H9 (cell line): ENCODE measurements around the gene CRYGD. TPM values are rescaled to one million over a fixed set of nuclear protein-coding genes. Genes with fewer than 3 reads are reported as not detected.
"Not testable (repeated sequence)": the region's sequence is repeated elsewhere in the genome, so short reads cannot be mapped to it uniquely, and the experiment has no call there.

Experiments used
- DNase-seq: peaks from one replicate; pipeline ENCODE4 v3.0.0-alpha.2; 2017
- H2AFZ ChIP-seq: one replicate; pipeline ENCODE4 v1.6.1; 2013; ENCODE audit warnings: mild to moderate bottlenecking, low read length, control low read depth, moderate library complexity
- H2AK5ac ChIP-seq: 2 replicates; pipeline ENCODE4 v1.6.1; 2013; ENCODE audit warnings: low read length, control low read depth, mixed read lengths; ENCODE audit not compliant: insufficient read length
- H2BK120ac ChIP-seq: one replicate; pipeline ENCODE4 v1.6.1; 2013; ENCODE audit warnings: low read depth, mild to moderate bottlenecking, low read length, control low read depth, inconsistent platforms; ENCODE audit not compliant: poor library complexity, severe bottlenecking
- H2BK12ac ChIP-seq: 2 replicates; pipeline ENCODE4 v1.6.1; 2013; ENCODE audit warnings: low read length, control low read depth, mixed read lengths, low read depth; ENCODE audit not compliant: insufficient read length
- H2BK15ac ChIP-seq: 2 replicates; pipeline ENCODE4 v1.6.1; 2013; ENCODE audit warnings: low read depth, low read length, control low read depth
- H2BK20ac ChIP-seq: one replicate; pipeline ENCODE4 v1.6.1; 2013; ENCODE audit warnings: low read depth, mild to moderate bottlenecking, low read length, control low read depth, inconsistent platforms; ENCODE audit not compliant: poor library complexity, severe bottlenecking
- H2BK5ac ChIP-seq: 2 replicates; pipeline ENCODE4 v1.6.1; 2013; ENCODE audit warnings: low read length, control low read depth, mixed read lengths; ENCODE audit not compliant: insufficient read length
- H3K14ac ChIP-seq: 2 replicates; pipeline ENCODE4 v1.6.1; 2013; ENCODE audit warnings: low read length, control low read depth; ENCODE audit not compliant: insufficient read depth
- H3K18ac ChIP-seq: 2 replicates; pipeline ENCODE4 v1.6.1; 2013; ENCODE audit warnings: low read depth, mild to moderate bottlenecking, mixed read lengths, low read length, control low read depth; ENCODE audit not compliant: insufficient read length
- H3K23ac ChIP-seq: 2 replicates; pipeline ENCODE4 v1.6.1; 2013; ENCODE audit warnings: low read length, control low read depth, mixed read lengths, low read depth; ENCODE audit not compliant: insufficient read length
- H3K23me2 ChIP-seq: 2 replicates; pipeline ENCODE4 v1.6.1; 2013; ENCODE audit warnings: low read depth, mild to moderate bottlenecking, mixed read lengths, low read length, control low read depth; ENCODE audit not compliant: insufficient read length, poor library complexity, severe bottlenecking
- H3K27ac ChIP-seq: 2 replicates; pipeline ENCODE4 v1.5.1; 2013; ENCODE audit warnings: low read length, control low read depth, mixed read lengths, low read depth; ENCODE audit not compliant: insufficient read length
- H3K27me3 ChIP-seq: 2 replicates; pipeline ENCODE4 v1.6.1; 2013; ENCODE audit warnings: low read length, control low read depth, inconsistent platforms; ENCODE audit not compliant: insufficient read depth
- H3K4ac ChIP-seq: 2 replicates; pipeline ENCODE4 v1.6.1; 2013; ENCODE audit warnings: low read depth, mild to moderate bottlenecking, control low read depth, inconsistent platforms, low read length, moderate library complexity
- H3K4me1 ChIP-seq: 2 replicates; pipeline ENCODE4 v1.6.1; 2013; ENCODE audit warnings: low read length, control low read depth, inconsistent platforms; ENCODE audit not compliant: insufficient read depth
- H3K4me2 ChIP-seq: 2 replicates; pipeline ENCODE4 v1.6.1; 2013; ENCODE audit warnings: low read length, control low read depth, mixed read lengths; ENCODE audit not compliant: insufficient read length, insufficient read depth
- H3K56ac ChIP-seq: 2 replicates; pipeline ENCODE4 v1.6.1; 2013; ENCODE audit warnings: low read depth, mild to moderate bottlenecking, mixed read lengths, low read length, control low read depth; ENCODE audit not compliant: insufficient read length
- H3K79me1 ChIP-seq: 2 replicates; pipeline ENCODE4 v1.6.1; 2013; ENCODE audit warnings: low read depth, mild to moderate bottlenecking, moderate library complexity, low read length, control low read depth, inconsistent platforms; ENCODE audit not compliant: insufficient read depth, poor library complexity, severe bottlenecking
- H3K79me2 ChIP-seq: 2 replicates; pipeline ENCODE4 v1.6.1; 2013; ENCODE audit warnings: low read length, control low read depth, inconsistent platforms; ENCODE audit not compliant: insufficient read depth
- H3K9ac ChIP-seq: 2 replicates; pipeline ENCODE4 v1.6.1; 2013; ENCODE audit warnings: low read length, control low read depth, mixed read lengths; ENCODE audit not compliant: insufficient read length; ENCODE audit errors: extremely low read depth
- H3K9me3 ChIP-seq: one replicate; pipeline ENCODE4 v1.6.1; 2013; ENCODE audit warnings: low read depth, low read length, inconsistent platforms; ENCODE audit not compliant: control insufficient read depth
- H3T11ph ChIP-seq: one replicate; pipeline ENCODE4 v1.6.1; 2013; ENCODE audit warnings: mild to moderate bottlenecking, low read length, control low read depth, inconsistent platforms
- H4K20me1 ChIP-seq: one replicate; pipeline ENCODE4 v1.6.1; 2013; ENCODE audit not compliant: control insufficient read depth, insufficient read length, insufficient read depth
- H4K5ac ChIP-seq: 2 replicates; pipeline ENCODE4 v1.6.1; 2013; ENCODE audit warnings: low read depth, mild to moderate bottlenecking, mixed read lengths, low read length, control low read depth; ENCODE audit not compliant: insufficient read length
- H4K8ac ChIP-seq: replicated peaks from 2 replicates; pipeline ENCODE4 v1.6.1; 2013; ENCODE audit warnings: low read length, control low read depth, mixed read lengths, low read depth; ENCODE audit not compliant: insufficient read length
- H4K91ac ChIP-seq: 2 replicates; pipeline ENCODE4 v1.6.1; 2013; ENCODE audit warnings: low read depth, mild to moderate bottlenecking, moderate library complexity, mixed read lengths, low read length, control low read depth; ENCODE audit not compliant: insufficient read length
- H3K27ac Mint-ChIP-seq, 3 experiments: 2 replicates in 2 of 3; 3 replicates in 1 of 3; pipeline ENCODE4 v1.8.0; 2020 to 2021; ENCODE audit warnings: mixed read lengths in 3 of 3, mild to moderate bottlenecking in 1 of 3, moderate library complexity in 1 of 3
- H3K27me3 Mint-ChIP-seq: 2 replicates; pipeline ENCODE4 v1.8.0; 2021; ENCODE audit warnings: low read depth, mild to moderate bottlenecking, moderate library complexity, mixed read lengths
- H3K36me3 Mint-ChIP-seq, 3 experiments: 2 replicates in 2 of 3; 3 replicates in 1 of 3; pipeline ENCODE4 v1.8.0; 2020 to 2021; ENCODE audit warnings: low read depth in 3 of 3, mixed read lengths in 3 of 3; ENCODE audit not compliant: insufficient read depth in 1 of 3
- H3K4me1 Mint-ChIP-seq, 2 experiments: 2 replicates each; pipeline ENCODE4 v1.8.0; 2020; ENCODE audit warnings: mixed read lengths in 2 of 2
- H3K4me3 Mint-ChIP-seq, 2 experiments: 2 replicates in 1 of 2; 3 replicates in 1 of 2; pipeline ENCODE4 v1.8.0; 2020 to 2021; ENCODE audit warnings: mild to moderate bottlenecking in 2 of 2, mixed read lengths in 2 of 2, moderate library complexity in 1 of 2
- H3K9me3 Mint-ChIP-seq, 2 experiments: 2 replicates in 1 of 2; 3 replicates in 1 of 2; pipeline ENCODE4 v1.8.0; 2020; ENCODE audit warnings: mild to moderate bottlenecking in 2 of 2, mixed read lengths in 2 of 2, moderate library complexity in 1 of 2
- WGBS: extraction: QIAGEN DNeasy Blood & Tissue Kit; methylation state at CpG from one replicate; pipeline ENCODE4 v1.1.7; 2013; ENCODE audit warnings: missing lambda C conversion rate, low lambda C conversion rate, mixed read lengths; ENCODE audit not compliant: insufficient read length; ENCODE audit errors: extremely low coverage; 5-methylcytosine and 5-hydroxymethylcytosine counted together
- long read RNA-seq: library from polyadenylated mRNA; unstranded; transcript quantifications from one replicate; pipeline ENCODE4 v2.0.0, GENCODE V29; 2020
- total RNA-seq: library from RNA; stranded (reverse); gene quantifications from 2 replicates; pipeline ENCODE4 v1.2.1, GENCODE V29; 2021

CRYGD gene
- total RNA-seq: not detected in 2 replicates
- long read RNA-seq: 0 reads

GRCh38 chr2:208124013-208124715 lies at the start of gene CRYGD:
Gene CRYGD (minus strand): TSS chr2:208124524. CDS start chr2:208124473, 51 bp downstream.
- peak within 1 kb of the TSS in 1 of 2 experiments; percentile 60; a peak in 2 of 5 replicates for H3K4me3 Mint-ChIP-seq
- H3K27me3 ChIP-seq, H3K18ac ChIP-seq, H2BK12ac ChIP-seq, H3K36me3 Mint-ChIP-seq, H3K27ac ChIP-seq, H4K20me1 ChIP-seq, H3K27me3 Mint-ChIP-seq, H2AFZ ChIP-seq, H3K4me1 ChIP-seq, H2BK5ac ChIP-seq, H2BK15ac ChIP-seq, H3T11ph ChIP-seq, H4K91ac ChIP-seq, H4K5ac ChIP-seq, H2BK20ac ChIP-seq, H3K4me1 Mint-ChIP-seq, H3K79me1 ChIP-seq, H3K23me2 ChIP-seq, H3K79me2 ChIP-seq, H3K9me3 Mint-ChIP-seq, H2BK120ac ChIP-seq, H2AK5ac ChIP-seq, H3K23ac ChIP-seq, H3K56ac ChIP-seq, H3K9me3 ChIP-seq, H3K4me2 ChIP-seq, H4K8ac ChIP-seq, H3K14ac ChIP-seq, H3K4ac ChIP-seq, H3K9ac ChIP-seq, H3K27ac Mint-ChIP-seq: not testable (repeated sequence)
- WGBS: no CpG with 5 or more reads among the region's 46 CpGs
- DNase-seq: peak; percentile 69
